ENCODE measurements around the gene TSPO. TPM values are rescaled to one million over a fixed set of nuclear protein-coding genes. Genes with fewer than 3 reads are reported as not detected.

TSPO gene
- polyA plus RNA-seq, 1 of the 3 experiments (the other 2 are of a cell fraction), result 156 TPM

GRCh38 chr22:43171019-43171491 lies 19.7 kb downstream of the TSPO start (continued):
- TF ChIP-seq REST (IDR thresholded peaks at IDR 0.05; ENCODE audit: low read depth, low read length), result no peak
- TF ChIP-seq YY1 (IDR thresholded peaks at IDR 0.05; ENCODE audit: low read depth), result no peak

GRCh38 chr22:43171607-43172006 lies 20.2 kb downstream of the TSPO start:
- no peaks in the 10 kb centered on the region for H4K20me1 ChIP-seq (ENCODE audit: insufficient read depth)
- no CpG with 5 or more reads among the region's 12 CpGs for WGBS (ENCODE audit: low lambda C conversion rate)
- no peaks in the 10 kb centered on the region for H3K79me2 ChIP-seq (ENCODE audit: insufficient read depth)
- no peak overlapping the region for H3K27ac ChIP-seq (ENCODE audit: low read depth in 2 of 2, low read length in 1 of 2)
- CTCF ChIA-PET, result no interaction called here
- H3K9ac ChIP-seq, result no peak overlapping the region
- H3K9me2 ChIP-seq, result no peaks in the 10 kb centered on the region
- H3K4me3 ChIP-seq (ENCODE audit: low read depth in 2 of 2, low read length in 1 of 2), result no peak overlapping the region
- H3K9me3 ChIP-seq, result no peaks in the 10 kb centered on the region
- POLR2A ChIA-PET, result no interaction called here
- DNase-seq, result no peak
- H3K4me1 ChIP-seq (ENCODE audit: control insufficient read depth in 1 of 2, insufficient read depth in 2 of 2, low read depth in 1 of 2, low read length in 1 of 2), result no peaks in the 10 kb centered on the region; a peak in 1 of 4 replicates
- no peaks in the 10 kb centered on the region for H3F3A ChIP-seq (replicated peaks; ENCODE audit: insufficient read depth)
- peaks cover 0 to 3% of the 10 kb centered on the region in 2 experiments for H3K36me3 ChIP-seq (replicated peaks in 1 of 2; ENCODE audit: control insufficient read depth in 1 of 2, insufficient read depth in 2 of 2, low read length in 1 of 2)
- TF ChIP-seq NFIC (IDR thresholded peaks at IDR 0.05; ENCODE audit: borderline replicate concordance) (no peak), IRF3 (IDR thresholded peaks at IDR 0.05; ENCODE audit: low read depth, low read length) (no peak), NRF1 (IDR thresholded peaks at IDR 0.05; ENCODE audit: low read depth, low read length) (no peak), REST (IDR thresholded peaks at IDR 0.05; ENCODE audit: low read depth, low read length) (no peak), EZH2phosphoT487 (IDR thresholded peaks at IDR 0.05; ENCODE audit: borderline replicate concordance, low read depth) (no peak), MAX (IDR thresholded peaks at IDR 0.05; ENCODE audit: low read depth) (no peak), EP300 (IDR thresholded peaks at IDR 0.05; ENCODE audit: borderline replicate concordance in 1 of 2, low read depth in 1 of 2, low read length in 1 of 2) (no peak), FOXM1 (IDR thresholded peaks at IDR 0.05; ENCODE audit: low read depth) (no peak), MXI1 (IDR thresholded peaks at IDR 0.05; ENCODE audit: low read depth, low read length) (no peak), RFX5 (IDR thresholded peaks at IDR 0.05; ENCODE audit: low read length) (no peak), ZBTB33 (IDR thresholded peaks at IDR 0.05; ENCODE audit: borderline replicate concordance, low read depth) (no peak), SIN3A (IDR thresholded peaks at IDR 0.05; ENCODE audit: borderline replicate concordance, low read depth, low read length) (no peak), RCOR1 (IDR thresholded peaks at IDR 0.05; ENCODE audit: low read length) (no peak), ELF1 (IDR thresholded peaks at IDR 0.05) (no peak), RXRA (IDR thresholded peaks at IDR 0.05; ENCODE audit: borderline replicate concordance, low read depth) (no peak)
- no peak overlapping the region for H2AFZ ChIP-seq (ENCODE audit: low read depth)
- H3K4me2 ChIP-seq, result no peak overlapping the region
- H3K27me3 ChIP-seq (ENCODE audit: insufficient read depth), result no peaks in the 10 kb centered on the region

Measured in SK-N-SH (cell line).